Activated CD8-positive, alpha-beta memory T cell treated with anti-CD3 and anti-CD28 coated beads, Interleukin-2, amount 10 ng/mL, durations not matched to agents 7 days and 5 days (primary cell): ENCODE data around the gene BAMBI. TPM values are rescaled to one million over a fixed set of nuclear protein-coding genes. Genes with fewer than 3 reads are reported as not detected.

Experiments used
- ATAC-seq: fragments of 150-1000 bp; cut with Tn5 transposase; one replicate; pipeline ENCODE4 v1.10.0; 2021; ENCODE audit warnings: moderate library complexity
- CTCF ChIA-PET: fragments of 350-600 bp; sonication (Branson Sonifier 250); formaldehyde crosslinking; loops from one replicate; lab custom pipeline; 2021; ENCODE audit warnings: antibody characterized with exemption; lab: Charles Lee
- DNase-seq: peaks from one replicate; pipeline ENCODE4 v3.0.0-alpha.2; 2020
- H3K27ac Mint-ChIP-seq: one replicate; pipeline ENCODE4 v1.8.0; 2021; ENCODE audit warnings: mild to moderate bottlenecking, mixed read lengths
- H3K27me3 Mint-ChIP-seq: one replicate; pipeline ENCODE4 v1.8.0; 2021; ENCODE audit warnings: mixed read lengths
- H3K36me3 Mint-ChIP-seq: one replicate; pipeline ENCODE4 v1.8.0; 2021; ENCODE audit warnings: mild to moderate bottlenecking, mixed read lengths
- H3K4me1 Mint-ChIP-seq: one replicate; pipeline ENCODE4 v1.8.0; 2021; ENCODE audit warnings: mixed read lengths
- H3K4me3 Mint-ChIP-seq: one replicate; pipeline ENCODE4 v1.8.0; 2021; ENCODE audit warnings: mild to moderate bottlenecking, moderate library complexity, mixed read lengths
- H3K9me3 Mint-ChIP-seq: one replicate; pipeline ENCODE4 v1.8.0; 2022; ENCODE audit warnings: low read depth, mixed read lengths
- total RNA-seq, 2 experiments: library from RNA; stranded (reverse); gene quantifications; one replicate each; pipeline ENCODE4 v1.2.3, GENCODE V29; 2021

Gene BAMBI
- total RNA-seq, 2 experiments from 2014 or later, result 0.41 to 1.0 TPM

DNA sequence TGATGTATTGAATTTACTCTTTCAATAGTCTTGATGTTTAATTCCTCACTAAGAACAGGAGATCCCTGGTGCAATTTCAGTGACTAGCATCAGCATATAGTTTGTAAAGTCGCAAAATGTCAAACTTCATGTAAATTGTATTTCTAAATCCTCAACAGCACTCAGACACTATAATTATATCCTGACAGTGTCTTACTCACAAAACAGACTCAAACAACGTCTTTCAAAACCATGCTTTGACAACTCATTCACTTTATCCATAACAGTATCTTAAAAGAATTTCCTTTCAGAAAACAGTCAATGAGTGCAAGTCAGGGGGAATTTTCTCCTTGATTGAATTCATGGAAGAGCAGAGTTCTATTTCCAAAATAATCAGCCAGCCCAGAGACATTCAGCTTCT lies 20.8 kb downstream of the BAMBI start:
- DNase-seq (no peak), ATAC-seq (no peak)
- H3K27me3 Mint-ChIP-seq, result peaks cover 18% of the 10 kb centered on the region
- no peak overlapping the region for H3K4me3 Mint-ChIP-seq
- CTCF ChIA-PET, result no interaction called here
- H3K36me3 Mint-ChIP-seq, result no peaks in the 10 kb centered on the region
- no peaks in the 10 kb centered on the region for H3K9me3 Mint-ChIP-seq
- H3K4me1 Mint-ChIP-seq, result no peaks in the 10 kb centered on the region
- H3K27ac Mint-ChIP-seq, result no peak overlapping the region

DNA sequence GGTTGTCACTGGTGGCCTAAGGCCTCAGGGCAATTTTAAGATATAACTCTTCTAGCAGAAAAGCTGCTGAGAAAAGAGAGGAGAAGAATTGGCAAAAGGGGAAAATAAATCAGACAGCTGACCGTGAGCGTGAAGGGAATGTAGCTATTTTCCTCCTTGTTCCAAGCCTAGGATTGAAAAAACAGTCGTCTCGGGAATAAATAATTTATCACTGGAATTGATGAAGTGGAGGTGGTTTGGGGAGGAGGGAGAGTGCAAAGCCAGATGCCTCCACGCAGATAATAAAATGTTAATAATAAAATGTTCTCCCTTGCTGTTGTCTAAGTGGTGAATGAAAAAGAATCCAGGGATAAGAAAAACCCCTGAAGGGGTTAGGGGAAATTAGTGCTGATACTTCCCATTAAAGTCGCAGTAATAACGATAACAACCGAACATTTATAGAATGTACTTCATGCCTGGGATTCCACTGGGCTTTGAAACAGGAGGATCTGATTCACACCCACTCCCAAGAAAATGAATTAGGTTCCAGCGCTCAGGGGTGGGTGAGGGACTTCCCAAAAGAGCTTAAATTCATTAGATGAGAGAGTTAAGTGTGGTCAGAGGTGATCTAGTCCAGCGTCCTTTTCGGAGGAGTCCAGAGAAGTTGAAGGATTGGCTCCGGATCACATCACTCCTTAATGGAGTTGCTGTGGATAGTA lies 27.3 kb downstream of the BAMBI start:
- Mint-ChIP-seq H3K27ac (no peak overlapping the region), H3K36me3 (no peaks in the 10 kb centered on the region), H3K4me3 (no peak overlapping the region), H3K4me1 (no peaks in the 10 kb centered on the region), H3K9me3 (no peaks in the 10 kb centered on the region), H3K27me3 (peaks cover 9% of the 10 kb centered on the region)
- CTCF ChIA-PET, result no interaction called here
- ATAC-seq (no peak), DNase-seq (no peak)

DNA sequence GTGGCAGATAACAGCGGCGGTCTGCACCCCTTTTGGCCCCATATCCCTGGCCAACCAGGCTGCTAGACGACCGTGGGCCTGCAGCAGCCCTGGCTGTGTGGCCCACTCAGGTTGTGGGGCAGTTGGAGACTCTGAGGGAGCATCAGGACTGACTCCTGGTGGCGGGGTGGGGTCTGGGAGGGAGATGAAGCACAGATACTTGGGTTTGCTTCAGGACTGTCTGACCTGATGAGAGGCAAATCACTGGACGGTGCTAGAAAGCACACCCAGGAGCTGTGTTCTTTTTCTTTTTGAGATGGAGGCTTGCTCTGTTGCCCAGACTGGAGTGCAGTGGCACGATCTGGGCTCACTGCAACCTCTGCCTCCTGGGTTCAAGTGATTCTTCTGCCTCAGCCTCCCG lies 28.2 kb downstream of the BAMBI start:
- Mint-ChIP-seq H3K4me3 (no peak overlapping the region), H3K9me3 (no peaks in the 10 kb centered on the region), H3K36me3 (no peaks in the 10 kb centered on the region), H3K27me3 (peaks cover 9% of the 10 kb centered on the region), H3K4me1 (no peaks in the 10 kb centered on the region), H3K27ac (no peak overlapping the region)
- CTCF ChIA-PET, result no interaction called here
- no peak for ATAC-seq
- DNase-seq, result no peak

DNA sequence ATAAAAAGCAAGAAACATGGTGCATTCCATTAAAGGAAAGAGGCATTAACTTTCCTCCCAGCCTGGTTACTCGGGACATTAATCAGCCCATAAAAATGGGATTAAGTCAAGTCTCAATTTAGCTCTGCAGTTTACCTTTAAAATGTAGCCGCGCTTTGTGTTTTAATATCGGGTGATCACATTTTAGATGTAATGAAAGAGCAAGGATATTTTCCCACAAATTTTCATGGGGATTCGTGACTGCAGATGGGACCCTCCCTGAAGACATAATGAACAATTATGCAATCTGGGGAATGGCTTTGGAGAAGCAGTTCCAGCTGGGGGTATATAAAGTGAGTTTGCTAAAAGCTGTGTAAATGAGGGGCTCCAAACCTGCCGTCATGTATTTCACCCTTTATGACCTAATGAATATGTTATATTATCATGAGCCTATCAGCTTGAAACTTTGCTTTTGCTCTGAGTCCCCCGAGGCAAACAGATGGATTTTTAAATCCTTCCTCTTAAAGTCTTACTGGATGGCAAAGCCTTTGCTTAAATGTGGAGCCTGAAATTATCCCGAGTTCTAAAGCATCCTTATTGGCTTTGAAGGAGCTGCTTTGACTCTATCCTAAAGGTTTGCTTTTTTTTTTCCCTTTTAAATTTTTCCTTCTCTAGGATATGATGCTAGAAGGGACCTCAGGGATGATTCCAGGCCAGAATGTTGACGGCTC lies 31.8 kb downstream of the BAMBI start:
- no peak overlapping the region for H3K4me3 Mint-ChIP-seq
- CTCF ChIA-PET, result interaction anchor here (1.8 kb wide), 1 partner anchor 45 kb away, joined by 4 read pairs; no protein-coding TSS in a partner anchor
- peaks cover 9% of the 10 kb centered on the region for H3K27me3 Mint-ChIP-seq
- H3K9me3 Mint-ChIP-seq, result no peaks in the 10 kb centered on the region
- H3K4me1 Mint-ChIP-seq, result no peaks in the 10 kb centered on the region
- no peaks in the 10 kb centered on the region for H3K36me3 Mint-ChIP-seq
- ATAC-seq, result no peak
- no peak overlapping the region for H3K27ac Mint-ChIP-seq
- DNase-seq, result no peak

DNA sequence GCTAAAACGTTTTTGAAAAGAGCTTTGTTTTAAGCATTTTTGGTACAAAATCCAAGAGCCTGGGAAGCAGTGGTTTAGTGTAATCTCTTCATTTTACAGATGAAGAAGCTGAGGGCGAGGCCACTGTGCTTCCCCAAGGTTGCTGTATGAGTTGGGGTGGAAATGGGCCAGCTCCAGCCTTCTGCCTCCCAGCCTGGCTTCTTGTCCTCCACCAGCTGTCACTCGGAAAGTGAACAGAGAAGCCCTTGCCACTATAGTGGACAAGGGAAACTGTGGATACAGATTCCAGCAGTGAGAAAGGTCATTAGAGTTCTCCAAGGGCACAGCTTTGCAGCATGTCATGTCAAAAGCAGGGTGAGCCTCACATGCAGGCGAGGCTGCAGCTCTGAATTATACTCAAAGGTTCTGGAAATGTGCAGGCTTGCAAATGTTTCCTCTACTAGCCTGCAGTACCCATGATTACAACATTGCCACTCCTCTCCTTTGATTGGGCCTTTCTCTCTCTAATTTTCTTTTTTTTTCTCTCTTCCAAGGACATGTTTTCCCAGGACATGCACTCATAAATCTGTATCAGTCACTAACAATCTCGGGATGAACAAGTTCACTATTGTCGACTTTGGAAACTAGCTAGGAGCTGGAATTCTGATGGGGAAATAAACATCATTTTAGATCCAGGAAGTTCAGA lies 33.0 kb downstream of the BAMBI start:
- CTCF ChIA-PET, result interaction anchor here (1.8 kb wide), 1 partner anchor 47 kb away, joined by 4 read pairs; no protein-coding TSS in a partner anchor
- Mint-ChIP-seq H3K27me3 (peaks cover 3% of the 10 kb centered on the region), H3K27ac (no peak overlapping the region), H3K4me1 (no peaks in the 10 kb centered on the region), H3K9me3 (no peaks in the 10 kb centered on the region), H3K4me3 (no peak overlapping the region), H3K36me3 (no peaks in the 10 kb centered on the region)
- ATAC-seq, result no peak
- DNase-seq, result no peak

DNA sequence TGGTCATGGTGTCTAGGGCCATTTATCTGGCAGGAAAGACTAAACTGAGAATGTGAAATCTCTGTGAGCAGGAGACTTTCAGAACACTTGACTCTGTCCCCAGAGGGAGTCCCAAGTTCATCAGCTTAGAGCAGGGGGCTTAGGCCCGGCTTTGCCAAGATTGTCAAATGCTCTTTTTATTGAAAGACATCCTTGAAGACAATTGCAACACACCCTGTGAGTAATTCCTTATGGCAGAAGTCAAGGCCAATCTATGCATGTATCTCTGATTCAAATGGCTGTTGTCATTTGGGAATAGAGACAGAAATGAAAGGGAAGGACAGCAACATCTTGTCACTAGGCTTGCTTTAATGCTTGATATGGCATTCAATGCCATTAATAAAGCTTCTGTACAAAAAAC lies 33.7 kb downstream of the BAMBI start:
- no peaks in the 10 kb centered on the region for H3K4me1 Mint-ChIP-seq
- H3K27ac Mint-ChIP-seq, result no peak overlapping the region
- DNase-seq, result no peak
- no peak overlapping the region for H3K4me3 Mint-ChIP-seq
- H3K36me3 Mint-ChIP-seq, result no peaks in the 10 kb centered on the region
- CTCF ChIA-PET, result interaction anchor here (1.8 kb wide), 1 partner anchor 47 kb away, joined by 4 read pairs; no protein-coding TSS in a partner anchor
- no peak for ATAC-seq
- no peaks in the 10 kb centered on the region for H3K9me3 Mint-ChIP-seq
- peaks cover 4% of the 10 kb centered on the region for H3K27me3 Mint-ChIP-seq

DNA sequence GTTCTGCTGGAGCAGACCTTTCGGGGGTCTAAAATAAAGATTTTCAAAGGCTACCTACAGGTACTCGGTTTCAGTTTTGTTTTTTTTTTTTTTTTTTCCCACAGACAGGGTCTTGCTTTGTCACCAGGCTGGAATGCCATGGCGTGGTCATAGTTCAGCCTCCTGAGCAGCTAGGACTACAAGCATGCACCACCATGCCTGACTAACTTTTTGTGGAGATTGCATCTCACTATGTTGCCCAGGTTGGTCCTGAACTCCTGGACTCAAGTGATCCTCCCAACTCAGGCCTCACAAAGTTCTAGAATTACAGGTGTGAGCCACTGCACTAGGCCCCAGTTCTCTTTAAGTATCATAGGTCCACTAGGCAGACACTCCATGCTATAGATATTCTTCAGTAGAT lies 34.5 kb downstream of the BAMBI start:
- H3K9me3 Mint-ChIP-seq, result no peaks in the 10 kb centered on the region
- H3K4me3 Mint-ChIP-seq, result no peak overlapping the region
- no peak for ATAC-seq

DNA sequence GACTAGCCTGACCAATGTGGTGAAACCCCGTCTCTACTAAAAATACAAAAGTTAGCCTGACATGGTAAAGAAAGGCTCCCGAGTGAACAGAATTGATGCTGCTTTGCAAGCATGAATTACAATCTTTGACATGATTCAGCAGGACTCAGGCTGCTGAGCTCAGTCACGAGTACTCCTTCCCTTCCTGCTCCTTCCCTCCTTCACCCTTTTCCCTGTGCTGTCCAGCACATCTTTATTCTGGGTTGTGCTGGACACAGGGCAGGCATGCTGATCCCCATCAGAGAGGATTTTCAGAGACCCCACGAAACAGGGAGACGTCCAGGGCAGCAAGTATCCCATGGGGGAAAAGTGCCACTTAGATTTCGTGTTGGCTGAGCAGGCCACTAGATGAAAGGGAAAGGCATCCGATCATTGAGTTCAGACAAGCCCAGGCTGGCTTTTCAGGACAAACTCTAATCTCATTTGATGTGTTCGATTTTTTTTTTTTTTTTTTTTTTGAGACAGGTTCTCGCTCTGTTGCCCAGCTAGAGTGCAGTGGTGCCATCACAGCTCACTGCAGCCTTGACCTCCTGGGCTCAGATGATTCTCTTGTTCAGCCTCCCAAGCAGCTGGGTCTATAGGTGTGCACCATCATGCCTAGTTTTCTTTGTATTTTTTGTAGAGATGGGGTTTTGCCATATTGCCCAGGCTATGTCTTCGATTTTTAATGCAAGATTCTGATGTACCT lies 36.5 kb downstream of the BAMBI start:
- no peak overlapping the region for H3K4me3 Mint-ChIP-seq
- DNase-seq (no peak), ATAC-seq (no peak)
- no peaks in the 10 kb centered on the region for H3K4me1 Mint-ChIP-seq
- H3K9me3 Mint-ChIP-seq, result no peaks in the 10 kb centered on the region
- no peaks in the 10 kb centered on the region for H3K36me3 Mint-ChIP-seq
- no peak overlapping the region for H3K27ac Mint-ChIP-seq
- H3K27me3 Mint-ChIP-seq, result peaks cover 3% of the 10 kb centered on the region
- CTCF ChIA-PET, result interaction anchor here (0.7 kb wide), 1 partner anchor 50 kb away, joined by 3 read pairs; no protein-coding TSS in a partner anchor

More for the DNA sequence above, 34.5 kb downstream of the BAMBI start:
- Mint-ChIP-seq H3K27ac (no peak overlapping the region), H3K27me3 (peaks cover 3% of the 10 kb centered on the region), H3K36me3 (no peaks in the 10 kb centered on the region), H3K4me1 (no peaks in the 10 kb centered on the region)
- DNase-seq, result no peak
- CTCF ChIA-PET, result no interaction called here

DNA sequence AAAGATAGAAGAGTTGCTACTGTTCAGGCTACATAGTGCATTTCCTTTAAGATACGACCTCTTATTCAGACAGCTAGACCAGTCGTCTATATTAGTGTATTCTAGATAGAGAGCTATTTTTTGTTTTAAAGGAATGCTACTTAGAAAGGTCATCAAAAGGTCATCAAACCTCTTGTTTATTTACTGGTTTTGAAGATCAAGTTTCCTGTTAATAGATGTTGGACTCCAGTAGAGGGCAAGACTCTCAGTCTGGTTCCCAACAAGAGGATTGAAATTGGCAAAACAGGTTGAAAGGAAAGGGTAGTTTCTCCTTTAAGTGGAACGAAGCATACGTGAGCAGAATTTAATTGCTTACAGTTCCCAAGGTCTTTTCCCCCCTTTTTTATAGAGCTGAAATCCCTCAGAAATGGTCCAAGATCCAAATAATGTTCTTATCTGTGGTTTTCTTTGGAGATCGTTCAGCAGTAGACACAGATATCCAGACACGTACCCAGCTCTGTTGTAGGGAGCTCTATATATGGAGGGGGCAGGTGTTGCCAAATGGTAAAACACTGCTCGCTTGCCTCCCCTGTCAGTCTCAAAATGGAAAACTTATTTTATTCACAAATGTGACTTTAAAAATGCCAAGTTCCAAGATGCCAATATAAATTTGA lies 37.2 kb downstream of the BAMBI start:
- Mint-ChIP-seq H3K4me1 (no peaks in the 10 kb centered on the region), H3K36me3 (no peaks in the 10 kb centered on the region), H3K4me3 (no peak overlapping the region), H3K27ac (no peak overlapping the region), H3K27me3 (peaks cover 6% of the 10 kb centered on the region), H3K9me3 (no peaks in the 10 kb centered on the region)
- CTCF ChIA-PET, result interaction anchor here (0.7 kb wide), 1 partner anchor 50 kb away, joined by 3 read pairs; no protein-coding TSS in a partner anchor
- no peak for ATAC-seq
- DNase-seq, result no peak

DNA sequence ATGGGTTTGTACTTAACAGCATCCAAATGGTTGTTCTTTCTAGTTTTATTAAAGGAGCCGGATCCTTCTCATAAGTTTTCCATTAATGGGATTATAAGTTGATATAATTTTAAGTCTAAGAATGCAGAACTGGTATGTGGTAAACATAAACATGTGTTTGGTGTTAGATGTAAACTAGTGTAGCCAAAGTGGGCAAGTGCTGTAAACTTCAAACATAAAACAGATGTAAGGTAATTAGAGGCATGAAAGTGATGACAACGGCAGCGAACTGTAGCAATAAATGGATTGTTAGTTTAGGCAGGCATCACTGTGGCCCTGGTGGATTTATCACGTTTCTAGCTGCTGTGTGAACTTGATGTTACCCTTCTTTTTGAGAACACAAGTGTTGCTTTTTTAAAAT lies 37.9 kb downstream of the BAMBI start:
- Mint-ChIP-seq H3K9me3 (no peaks in the 10 kb centered on the region), H3K4me1 (no peaks in the 10 kb centered on the region), H3K36me3 (no peaks in the 10 kb centered on the region), H3K27me3 (peaks cover 9% of the 10 kb centered on the region), H3K27ac (no peak overlapping the region), H3K4me3 (no peak overlapping the region)
- ATAC-seq (no peak), DNase-seq (no peak)
- CTCF ChIA-PET, result no interaction called here

DNA sequence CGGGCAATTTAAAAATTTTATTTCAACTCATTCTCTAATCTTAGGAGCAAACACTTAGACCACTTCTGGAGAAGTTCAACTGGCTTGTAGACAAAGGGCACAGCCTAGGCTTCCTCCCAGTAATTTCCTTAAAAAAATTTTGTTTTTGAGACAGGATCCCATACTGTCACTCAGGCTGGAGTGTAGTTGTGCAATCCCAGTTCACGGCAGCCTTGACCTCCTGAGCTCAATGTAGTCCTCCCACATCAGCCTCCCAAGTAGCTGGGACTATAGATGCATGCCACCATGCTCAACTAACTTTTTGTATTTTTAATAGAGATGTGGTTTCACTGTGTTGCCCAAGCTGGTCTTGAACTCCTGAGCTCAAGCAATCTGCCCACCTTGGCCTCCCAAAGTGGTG lies 38.4 kb downstream of the BAMBI start:
- H3K27ac Mint-ChIP-seq, result no peak overlapping the region

DNA sequence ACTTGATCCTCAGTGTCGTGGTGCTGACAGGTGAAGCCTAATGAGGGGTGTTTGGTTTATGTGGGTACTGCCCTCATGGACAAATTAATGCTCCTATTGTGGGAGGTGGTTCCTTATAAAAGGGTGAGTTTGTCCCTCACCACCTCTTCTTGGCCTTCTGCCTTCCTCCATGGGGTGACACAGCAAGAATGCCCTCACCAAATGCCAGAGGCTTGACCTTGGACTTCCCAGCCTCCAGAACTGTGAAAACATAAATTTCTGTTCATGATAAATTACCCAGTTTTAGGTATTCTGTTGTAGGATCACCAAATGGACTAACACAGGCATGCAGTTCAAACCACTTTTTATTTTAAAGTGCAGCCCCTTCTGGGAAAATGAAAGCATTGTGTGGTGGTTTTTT lies 39.4 kb downstream of the BAMBI start:
- Mint-ChIP-seq H3K4me1 (peaks cover 2% of the 10 kb centered on the region), H3K27me3 (peaks cover 20% of the 10 kb centered on the region), H3K27ac (no peak overlapping the region), H3K9me3 (no peaks in the 10 kb centered on the region), H3K4me3 (no peak overlapping the region), H3K36me3 (no peaks in the 10 kb centered on the region)
- ATAC-seq (no peak), DNase-seq (no peak)
- CTCF ChIA-PET, result no interaction called here

More for the DNA sequence above, 38.4 kb downstream of the BAMBI start:
- Mint-ChIP-seq H3K4me3 (no peak overlapping the region), H3K9me3 (no peaks in the 10 kb centered on the region), H3K27me3 (peaks cover 10% of the 10 kb centered on the region), H3K4me1 (no peaks in the 10 kb centered on the region), H3K36me3 (no peaks in the 10 kb centered on the region)
- ATAC-seq (no peak), DNase-seq (no peak)
- CTCF ChIA-PET, result no interaction called here
